Mesenchymal stem cell (in vitro differentiated cells and primary cell): ENCODE results near the gene GRIN3B.

ENCODE experiments used
- DNase-seq: peaks from one replicate; pipeline ENCODE4 v3.0.0-alpha.2; 2013
- H2AFZ ChIP-seq: one replicate; pipeline ENCODE4 v1.6.1; 2013; ENCODE audit warnings: low read depth, mild to moderate bottlenecking, control low read depth, inconsistent platforms, low read length, moderate library complexity
- H2AK5ac ChIP-seq: 2 replicates; pipeline ENCODE4 v1.6.1; 2013; ENCODE audit warnings: low read length, moderate library complexity, mild to moderate bottlenecking, inconsistent platforms; ENCODE audit not compliant: severe bottlenecking
- H2BK120ac ChIP-seq: one replicate; pipeline ENCODE4 v1.6.1; 2013; ENCODE audit warnings: low read depth, mild to moderate bottlenecking, inconsistent platforms, low read length, moderate library complexity
- H2BK12ac ChIP-seq, 2 experiments: one replicate each; pipeline ENCODE4 v1.6.1; 2013; ENCODE audit warnings: inconsistent platforms in 2 of 2, low read length in 2 of 2, mild to moderate bottlenecking in 2 of 2, moderate library complexity in 2 of 2, control low read depth in 1 of 2
- H2BK15ac ChIP-seq: one replicate; pipeline ENCODE4 v1.6.1; 2013; ENCODE audit warnings: mild to moderate bottlenecking, low read depth, inconsistent platforms; ENCODE audit not compliant: poor library complexity, severe bottlenecking
- H2BK5ac ChIP-seq: 2 replicates; pipeline ENCODE4 v1.6.1; 2013; ENCODE audit warnings: low read depth, mild to moderate bottlenecking, low read length, control low read depth, inconsistent platforms; ENCODE audit not compliant: poor library complexity, severe bottlenecking
- H3K14ac ChIP-seq, 2 experiments: one replicate each; pipeline ENCODE4 v1.6.1; 2013; ENCODE audit warnings: inconsistent platforms in 2 of 2, low read length in 2 of 2, control low read depth in 1 of 2, mild to moderate bottlenecking in 1 of 2, moderate library complexity in 1 of 2
- H3K18ac ChIP-seq, 2 experiments: one replicate each; pipeline ENCODE4 v1.6.1; 2013; ENCODE audit warnings: inconsistent platforms in 2 of 2, low read length in 2 of 2, control low read depth in 1 of 2, low read depth in 1 of 2, mild to moderate bottlenecking in 1 of 2
- H3K23ac ChIP-seq, 2 experiments: one replicate each; pipeline ENCODE4 v1.6.1; 2013; ENCODE audit warnings: inconsistent platforms in 2 of 2, low read length in 2 of 2, mild to moderate bottlenecking in 2 of 2, moderate library complexity in 2 of 2, control low read depth in 1 of 2
- H3K27ac ChIP-seq: 2 replicates; pipeline ENCODE4 v1.5.1; 2013; ENCODE audit warnings: mild to moderate bottlenecking, moderate library complexity, low read length, control low read depth, inconsistent platforms; ENCODE audit not compliant: poor library complexity, severe bottlenecking
- H3K27me3 ChIP-seq, 2 experiments: 2 replicates each; pipeline versions ENCODE4 v1.6.1 to v1.7.0; 2013; ENCODE audit warnings: low read length in 2 of 2, mild to moderate bottlenecking in 2 of 2, moderate library complexity in 2 of 2, control low read depth in 1 of 2, inconsistent platforms in 1 of 2; ENCODE audit not compliant: control insufficient read depth in 1 of 2, insufficient read depth in 1 of 2
- H3K36me3 ChIP-seq, 2 experiments: 2 replicates each; pipeline versions ENCODE4 v1.6.1 to v1.7.0; 2013; ENCODE audit warnings: low read length in 2 of 2, control low read depth in 1 of 2, inconsistent platforms in 1 of 2, low read depth in 1 of 2, mild to moderate bottlenecking in 1 of 2; ENCODE audit not compliant: insufficient read depth in 2 of 2, control insufficient read depth in 1 of 2
- H3K4ac ChIP-seq, 2 experiments: one replicate each; pipeline ENCODE4 v1.6.1; 2013; ENCODE audit warnings: inconsistent platforms in 2 of 2, low read length in 2 of 2, mild to moderate bottlenecking in 2 of 2, moderate library complexity in 2 of 2, control low read depth in 1 of 2, low read depth in 1 of 2
- H3K4me1 ChIP-seq: 2 replicates; pipeline ENCODE4 v1.6.1; 2013; ENCODE audit warnings: low read depth, low read length, control low read depth; ENCODE audit not compliant: control insufficient read depth, insufficient read depth
- H3K4me2 ChIP-seq: 2 replicates; pipeline ENCODE4 v1.6.1; 2013; ENCODE audit warnings: low read length, mild to moderate bottlenecking, inconsistent platforms; ENCODE audit not compliant: poor library complexity, severe bottlenecking
- H3K4me3 ChIP-seq, 2 experiments: 2 replicates each; pipeline versions ENCODE4 v1.5.1 to v1.7.0; 2013; ENCODE audit warnings: low read length in 2 of 2, mild to moderate bottlenecking in 2 of 2, control low read depth in 1 of 2, low read depth in 1 of 2; ENCODE audit not compliant: insufficient read depth in 1 of 2
- H3K79me1 ChIP-seq: replicated peaks from 2 replicates; pipeline ENCODE4 v1.6.1; 2013; ENCODE audit warnings: mild to moderate bottlenecking, control low read depth, low read length, inconsistent platforms; ENCODE audit not compliant: poor library complexity, severe bottlenecking
- H3K9ac ChIP-seq: 2 replicates; pipeline ENCODE4 v1.7.0; 2013; ENCODE audit warnings: mild to moderate bottlenecking, low read length, moderate library complexity
- H3K9me3 ChIP-seq: 2 replicates; pipeline ENCODE4 v1.7.0; 2013; ENCODE audit warnings: mild to moderate bottlenecking, low read length; ENCODE audit not compliant: control insufficient read depth
- H4K8ac ChIP-seq: one replicate; pipeline ENCODE4 v1.6.1; 2013; ENCODE audit warnings: inconsistent platforms, mild to moderate bottlenecking, low read length, moderate library complexity
- H4K91ac ChIP-seq: one replicate; pipeline ENCODE4 v1.6.1; 2013; ENCODE audit warnings: mild to moderate bottlenecking, low read length, inconsistent platforms
- WGBS: methylation state at CpG from one replicate; pipeline ENCODE4 v1.1.7; 2013; ENCODE audit warnings: mixed read lengths; 5-methylcytosine and 5-hydroxymethylcytosine counted together

The GRIN3B gene

DNA sequence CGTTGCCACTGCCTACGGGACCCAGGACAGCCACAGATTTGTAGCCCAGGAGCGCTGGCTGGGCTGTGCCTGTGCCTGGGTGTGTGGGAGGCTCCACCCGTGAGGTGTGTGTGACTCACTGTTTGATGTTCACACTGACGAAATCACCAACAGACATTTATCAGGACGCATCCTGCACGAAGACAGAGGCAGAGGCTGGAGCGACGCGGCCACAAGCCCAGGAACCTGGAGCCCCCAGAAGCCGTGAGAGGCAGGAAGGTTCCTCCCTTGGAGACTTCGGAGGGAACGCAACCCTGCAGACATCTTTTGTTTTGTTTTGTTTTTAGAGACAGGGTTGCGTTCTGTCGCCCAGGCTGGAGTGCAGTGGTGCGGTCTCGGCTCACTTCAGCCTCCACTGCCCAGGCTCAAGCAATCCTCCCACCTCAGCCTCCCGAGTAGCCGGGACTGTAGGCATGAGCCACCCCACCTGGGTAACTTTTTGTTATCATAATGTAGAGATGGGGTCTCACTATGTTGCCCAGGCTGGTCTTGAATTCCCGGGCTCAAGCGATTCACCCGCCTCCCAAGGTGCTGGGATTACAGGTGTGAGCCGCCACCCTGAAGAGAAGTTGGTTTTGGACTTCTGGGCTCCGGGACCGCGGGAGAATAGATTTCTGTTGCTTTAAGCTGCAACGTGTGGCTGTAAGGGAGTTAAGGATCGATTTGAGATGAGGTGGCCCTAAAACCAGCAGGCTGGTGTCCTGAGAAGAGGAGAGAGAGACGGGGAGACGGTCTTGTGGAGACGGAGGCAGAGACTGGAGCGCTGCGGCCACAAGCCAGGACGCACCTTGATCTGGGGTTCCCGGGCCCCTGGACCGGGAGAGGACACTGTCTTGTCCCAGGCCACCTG, 41.0 kb upstream of the GRIN3B start:
- peak overlapping the region; percentile 80 for H2AK5ac ChIP-seq
- no peaks in the 10 kb centered on the region for H3K27me3 ChIP-seq
- H4K8ac ChIP-seq = peak overlapping the region; percentile 65
- no peak overlapping the region for H3K9ac ChIP-seq
- no peak overlapping the region for H2BK5ac ChIP-seq
- peaks cover 78% of the 10 kb centered on the region for H3K4me1 ChIP-seq
- H2BK15ac ChIP-seq = peak overlapping the region; percentile 19
- H3K4ac ChIP-seq = peak overlapping the region; percentile 21 to 24
- peak overlapping the region in 1 of 2 experiments; percentile 51 for H3K23ac ChIP-seq
- peak overlapping the region in 1 of 2 experiments; percentile 6 for H3K14ac ChIP-seq
- H2BK12ac ChIP-seq = peak overlapping the region in 1 of 2 experiments; percentile 31
- 71% methylated on average over 36 of the region's 36 CpGs for WGBS
- H3K36me3 ChIP-seq = peaks cover 33 to 58% of the 10 kb centered on the region in 2 experiments
- H4K91ac ChIP-seq = peak overlapping the region; percentile 74
- no peak overlapping the region for H3K4me2 ChIP-seq
- H3K79me1 ChIP-seq = peaks cover 13% of the 10 kb centered on the region
- H3K4me3 ChIP-seq = no peak overlapping the region
- peak overlapping the region; percentile 56 to 58 for H3K18ac ChIP-seq
- H2AFZ ChIP-seq = no peak overlapping the region
- no peaks in the 10 kb centered on the region for H3K9me3 ChIP-seq
- H2BK120ac ChIP-seq = no peak overlapping the region
- H3K27ac ChIP-seq = peak overlapping the region; percentile 11
- DNase-seq = peak; percentile 85

DNA sequence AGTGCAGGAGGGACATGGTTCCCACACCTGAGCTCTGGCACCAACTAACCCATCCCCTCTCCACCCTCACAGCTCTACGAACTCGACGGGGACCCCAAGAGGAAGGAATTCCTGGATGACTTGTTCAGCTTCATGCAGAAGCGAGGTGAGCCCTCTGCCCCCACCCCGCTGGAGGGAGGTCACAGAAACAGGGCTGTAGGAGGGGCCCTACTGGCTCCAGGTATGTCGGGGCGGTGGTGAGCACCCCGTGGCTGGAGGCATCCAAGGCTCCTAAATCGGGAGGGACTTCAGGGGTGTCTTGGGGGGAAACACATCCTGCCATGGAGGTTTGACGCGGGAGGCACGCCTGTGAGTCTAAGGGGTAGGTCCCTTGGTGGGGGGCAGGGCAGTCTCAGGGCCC, 40.2 kb upstream of the GRIN3B start:
- WGBS = 83% methylated on average over 12 of the region's 12 CpGs
- H3K4ac ChIP-seq = peak overlapping the region in 1 of 2 experiments; percentile 37

DNA sequence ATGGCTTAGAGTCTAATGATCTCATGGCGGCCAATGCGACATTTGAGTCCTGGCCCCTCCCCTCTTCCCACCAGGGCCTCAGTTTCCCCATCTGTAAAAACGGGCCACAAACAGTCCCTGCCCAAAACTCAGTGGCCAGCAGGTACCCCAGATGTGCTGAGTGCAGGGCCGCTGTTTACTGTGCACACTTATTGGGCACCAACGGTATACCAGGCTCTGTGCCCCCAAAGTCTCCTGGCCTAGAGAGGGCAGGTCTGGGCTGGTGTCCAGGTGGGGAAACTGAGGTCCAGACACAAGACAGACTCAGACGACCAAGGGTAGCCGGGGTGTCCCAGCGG, 39.6 kb upstream of the GRIN3B start:
- peak overlapping the region in 1 of 2 experiments; percentile 34 for H3K23ac ChIP-seq
- H2AFZ ChIP-seq = no peak overlapping the region
- no peak for DNase-seq
- peak overlapping the region; percentile 59 to 85 for H2BK12ac ChIP-seq
- no peak overlapping the region for H2BK5ac ChIP-seq
- H3K79me1 ChIP-seq = peaks cover 20% of the 10 kb centered on the region
- no peaks in the 10 kb centered on the region for H3K27me3 ChIP-seq
- H2AK5ac ChIP-seq = no peak overlapping the region
- H3K18ac ChIP-seq = peak overlapping the region; percentile 85 to 96
- H3K4ac ChIP-seq = peak overlapping the region; percentile 75 to 82
- peak overlapping the region; percentile 86 for H2BK15ac ChIP-seq
- H4K8ac ChIP-seq = peak overlapping the region; percentile 78
- peaks cover 67% of the 10 kb centered on the region for H3K4me1 ChIP-seq
- no peak overlapping the region for H3K9ac ChIP-seq
- no peak overlapping the region for H3K4me3 ChIP-seq
- WGBS = 77% methylated on average over 8 of the region's 8 CpGs
- H3K9me3 ChIP-seq = no peaks in the 10 kb centered on the region
- H4K91ac ChIP-seq = peak overlapping the region; percentile 92
- no peak overlapping the region for H3K4me2 ChIP-seq
- H3K14ac ChIP-seq = peak overlapping the region in 1 of 2 experiments; percentile 39
- H2BK120ac ChIP-seq = peak overlapping the region; percentile 88
- no peak overlapping the region for H3K27ac ChIP-seq
- H3K36me3 ChIP-seq = peaks cover 46 to 71% of the 10 kb centered on the region in 2 experiments

More for the DNA sequence above, 40.2 kb upstream of the GRIN3B start:
- Histone ChIP-seq H3K4me1 (peaks cover 73% of the 10 kb centered on the region), H2BK5ac (no peak overlapping the region), H3K9me3 (no peaks in the 10 kb centered on the region), H3K9ac (no peak overlapping the region), H4K91ac (peak overlapping the region; percentile 92), H3K18ac (peak overlapping the region; percentile 18 to 85), H3K27ac (no peak overlapping the region), H2AFZ (no peak overlapping the region), H2BK120ac (peak overlapping the region; percentile 88), H2BK15ac (no peak overlapping the region), H3K36me3 (peaks cover 41 to 66% of the 10 kb centered on the region in 2 experiments), H3K27me3 (no peaks in the 10 kb centered on the region), H3K14ac (peak overlapping the region in 1 of 2 experiments; percentile 9), H4K8ac (peak overlapping the region; percentile 27), H3K23ac (no peak overlapping the region), H2AK5ac (no peak overlapping the region), H3K79me1 (peaks cover 20% of the 10 kb centered on the region), H2BK12ac (peak overlapping the region; percentile 26 to 59), H3K4me2 (no peak overlapping the region), H3K4me3 (no peak overlapping the region)
- no peak for DNase-seq

DNA sequence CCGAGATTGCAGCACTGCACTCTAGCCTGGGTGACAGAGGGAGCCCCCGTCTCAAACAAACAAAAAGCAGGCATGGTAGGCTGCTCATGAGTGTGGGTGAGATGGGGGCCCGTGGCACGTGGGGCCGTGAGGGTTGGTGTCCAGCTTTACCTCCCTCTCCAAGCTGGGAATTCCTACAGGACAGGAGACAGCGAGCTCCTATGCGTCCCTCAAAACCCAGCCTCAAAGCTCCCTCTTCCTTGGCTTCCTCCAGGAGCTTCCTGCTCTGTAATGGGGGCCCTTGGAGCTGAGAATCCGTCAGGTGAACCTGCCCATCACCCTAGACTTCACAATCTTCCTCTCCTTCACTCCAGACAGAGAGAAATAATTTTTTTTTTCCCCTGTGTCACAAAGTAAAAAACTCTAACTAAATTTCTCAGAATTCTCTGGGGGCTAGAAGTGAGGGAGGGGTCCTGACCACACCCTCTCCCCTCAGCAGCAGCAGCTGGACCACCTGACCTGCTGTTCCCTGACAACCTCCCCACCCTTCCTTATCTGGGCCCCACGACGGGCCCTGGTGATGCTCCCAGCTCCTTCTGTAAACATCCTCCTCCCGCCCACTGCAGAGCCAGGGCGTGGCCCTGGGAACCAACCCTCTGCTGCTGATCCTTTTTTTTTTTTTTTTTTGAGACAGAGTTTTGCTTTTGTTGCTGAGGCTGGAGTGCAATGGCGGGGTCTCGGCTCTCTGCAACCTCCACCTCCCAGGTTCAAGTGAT, 38.2 kb upstream of the GRIN3B start:
- H3K9ac ChIP-seq = no peak overlapping the region
- H3K4ac ChIP-seq = peak overlapping the region; percentile 43 to 77
- no peak overlapping the region for H3K4me3 ChIP-seq
- H2BK15ac ChIP-seq = peak overlapping the region; percentile 60
- H2BK5ac ChIP-seq = no peak overlapping the region
- peak overlapping the region; percentile 65 for H4K91ac ChIP-seq
- peak overlapping the region; percentile 39 for H2BK120ac ChIP-seq
- no peak overlapping the region for H3K27ac ChIP-seq
- H3K4me2 ChIP-seq = no peak overlapping the region
- H3K14ac ChIP-seq = peak overlapping the region in 1 of 2 experiments; percentile 76
- peaks cover 24% of the 10 kb centered on the region for H3K79me1 ChIP-seq
- DNase-seq = peak; percentile 83
- H2BK12ac ChIP-seq = peak overlapping the region; percentile 45 to 60
- H4K8ac ChIP-seq = peak overlapping the region; percentile 52
- 48% methylated on average over 10 of the region's 14 CpGs for WGBS
- peak overlapping the region; percentile 82 for H2AK5ac ChIP-seq
- H3K9me3 ChIP-seq = no peaks in the 10 kb centered on the region
- H3K23ac ChIP-seq = peak overlapping the region in 1 of 2 experiments; percentile 70
- no peaks in the 10 kb centered on the region for H3K27me3 ChIP-seq
- peaks cover 54 to 82% of the 10 kb centered on the region in 2 experiments for H3K36me3 ChIP-seq
- H3K18ac ChIP-seq = peak overlapping the region; percentile 85 to 92
- no peak overlapping the region for H2AFZ ChIP-seq
- H3K4me1 ChIP-seq = peaks cover 54% of the 10 kb centered on the region
